ENCODE measurements around the gene FCGR3B.
"Not testable (repeated sequence)": the region's sequence is repeated elsewhere in the genome, so short reads cannot be mapped to it uniquely, and the experiment has no call there.

GRCh38 chr1:161597077-161597476, 33.9 kb downstream of the FCGR3B start:
- TF ChIP-seq CTCF, POLR2A (IDR thresholded peaks at IDR 0.05): not testable (repeated sequence)

Data from thyroid gland (tissue), 4 donors.